HEK293 (cell line): ENCODE data around the gene PCDH1.

Source experiments
- KLF10 ChIP-seq: fragments of 450-650 bp; IDR thresholded peaks from 2 replicates; pipeline ENCODE4 v1.5.1; 2018; ENCODE audit warnings: missing biosample characterization, mild to moderate bottlenecking, missing genetic modification characterization
- MEIS1 ChIP-seq: sonication (generic); formaldehyde crosslinking; IDR thresholded peaks from 2 replicates; pipeline ENCODE4 v1.8.1; 2022; ENCODE audit warnings: missing genetic modification reagents, mild to moderate bottlenecking, borderline replicate concordance
- TCF7L2 ChIP-seq: IDR thresholded peaks from 2 replicates; pipeline ENCODE4 v1.6.1; 2011; ENCODE audit warnings: low read depth, mild to moderate bottlenecking, inconsistent platforms, low read length, moderate library complexity, borderline replicate concordance
- ZBTB1 ChIP-seq: fragments of 450-650 bp; formaldehyde crosslinking; IDR thresholded peaks from 2 replicates; pipeline ENCODE4 v1.5.1; 2016; ENCODE audit warnings: missing biosample characterization, missing genetic modification characterization
- ZBTB7A ChIP-seq: fragments of 450-650 bp; formaldehyde crosslinking; IDR thresholded peaks from 2 replicates; pipeline ENCODE4 v1.5.1; 2016; ENCODE audit warnings: low read depth, missing biosample characterization, missing genetic modification characterization
- ZNF664 ChIP-seq: fragments of 450-650 bp; formaldehyde crosslinking; IDR thresholded peaks from 2 replicates; pipeline ENCODE4 v1.5.1; 2016; ENCODE audit warnings: missing biosample characterization, missing genetic modification characterization
- ZSCAN30 ChIP-seq: fragments of 450-650 bp; IDR thresholded peaks from 2 replicates; pipeline ENCODE4 v1.5.1; 2018; ENCODE audit warnings: missing biosample characterization, mild to moderate bottlenecking, missing genetic modification characterization, moderate library complexity
- TF ChIP-seq, protein P1 (sequence below): fragments of 450-650 bp; formaldehyde crosslinking; IDR thresholded peaks from 2 replicates; pipeline ENCODE4 v1.5.1; 2016; ENCODE audit warnings: missing biosample characterization, missing genetic modification characterization

DNA sequence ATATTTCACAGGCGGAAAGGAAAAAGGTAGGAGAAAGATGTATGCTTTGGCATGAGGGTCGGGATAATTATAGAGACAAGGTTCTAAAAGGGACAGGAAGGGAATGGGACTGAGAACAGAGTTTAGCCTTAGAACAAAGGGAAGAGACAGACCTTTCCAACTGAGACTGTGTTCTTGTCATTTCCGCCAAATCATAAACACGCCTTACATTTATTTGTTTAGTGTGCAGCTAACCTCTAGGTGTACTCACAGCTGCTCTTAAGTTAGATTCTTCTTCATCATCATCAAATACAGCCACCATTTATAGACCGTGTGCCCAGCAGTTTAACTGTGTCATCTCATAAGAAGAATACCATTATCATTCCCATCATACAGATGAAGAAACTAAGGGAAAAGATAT lies 39.5 kb upstream of the PCDH1 start:
- TF ChIP-seq ZBTB7A (tag by site-specific recombination) (no peak), MEIS1 (CRISPR knock-in tag) (no peak), ZNF664 (tag by site-specific recombination) (no peak), ZSCAN30 (tag by site-specific recombination) (no peak), TCF7L2 (no peak), KLF10 (tag by site-specific recombination) (no peak), ZBTB1 (tag by site-specific recombination) (no peak)
- TF ChIP-seq, protein P1, sequence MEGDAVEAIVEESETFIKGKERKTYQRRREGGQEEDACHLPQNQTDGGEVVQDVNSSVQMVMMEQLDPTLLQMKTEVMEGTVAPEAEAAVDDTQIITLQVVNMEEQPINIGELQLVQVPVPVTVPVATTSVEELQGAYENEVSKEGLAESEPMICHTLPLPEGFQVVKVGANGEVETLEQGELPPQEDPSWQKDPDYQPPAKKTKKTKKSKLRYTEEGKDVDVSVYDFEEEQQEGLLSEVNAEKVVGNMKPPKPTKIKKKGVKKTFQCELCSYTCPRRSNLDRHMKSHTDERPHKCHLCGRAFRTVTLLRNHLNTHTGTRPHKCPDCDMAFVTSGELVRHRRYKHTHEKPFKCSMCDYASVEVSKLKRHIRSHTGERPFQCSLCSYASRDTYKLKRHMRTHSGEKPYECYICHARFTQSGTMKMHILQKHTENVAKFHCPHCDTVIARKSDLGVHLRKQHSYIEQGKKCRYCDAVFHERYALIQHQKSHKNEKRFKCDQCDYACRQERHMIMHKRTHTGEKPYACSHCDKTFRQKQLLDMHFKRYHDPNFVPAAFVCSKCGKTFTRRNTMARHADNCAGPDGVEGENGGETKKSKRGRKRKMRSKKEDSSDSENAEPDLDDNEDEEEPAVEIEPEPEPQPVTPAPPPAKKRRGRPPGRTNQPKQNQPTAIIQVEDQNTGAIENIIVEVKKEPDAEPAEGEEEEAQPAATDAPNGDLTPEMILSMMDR (tag by site-specific recombination), result no peak
